Stimulated activated CD4-positive, alpha-beta T cell treated with anti-CD3 and anti-CD28 coated beads, Interleukin-2, amount 100 ng/mL, for 4 hours (primary cell): ENCODE data around the gene DISC1.
"Not testable (repeated sequence)": the region's sequence is repeated elsewhere in the genome, so short reads cannot be mapped to it uniquely, and the experiment has no call there.

Source experiments
- DNase-seq: peaks from one replicate; pipeline ENCODE4 v3.0.0-alpha.2; 2020; ENCODE audit warnings: low read depth

Gene DISC1

DNA sequence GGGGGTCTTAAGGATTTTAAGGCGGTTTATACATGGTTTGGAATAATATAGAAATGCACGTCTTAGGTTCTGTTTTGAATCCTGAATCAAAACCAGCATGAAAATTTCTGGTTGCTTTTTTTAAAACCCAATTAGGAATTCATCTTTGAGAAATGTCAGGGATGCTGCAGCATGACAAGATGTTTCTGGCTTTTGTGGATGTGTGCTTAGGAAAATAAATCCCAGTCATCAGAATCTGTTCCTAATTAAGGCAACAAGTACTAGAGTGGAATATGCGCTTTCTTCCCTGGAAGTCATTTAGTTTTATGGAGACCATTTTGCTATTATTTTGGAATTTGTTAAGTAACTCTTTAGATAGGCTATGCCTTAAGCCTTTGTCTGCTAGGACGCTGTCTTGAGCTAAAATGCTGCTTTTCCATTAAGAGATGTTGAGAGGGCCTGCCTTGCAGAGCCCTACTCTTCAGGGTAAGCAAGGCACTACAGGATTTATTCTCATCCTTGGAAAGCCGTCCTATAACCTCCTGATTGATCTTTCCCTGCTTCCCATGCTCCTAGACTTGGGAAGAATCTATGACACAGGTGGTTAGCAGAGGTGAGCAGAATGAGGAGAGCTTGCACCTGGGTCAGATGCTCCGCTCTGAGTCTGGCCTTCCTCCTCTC is 332.8 kb downstream of the DISC1 start:
- DNase-seq: no peak

DNA sequence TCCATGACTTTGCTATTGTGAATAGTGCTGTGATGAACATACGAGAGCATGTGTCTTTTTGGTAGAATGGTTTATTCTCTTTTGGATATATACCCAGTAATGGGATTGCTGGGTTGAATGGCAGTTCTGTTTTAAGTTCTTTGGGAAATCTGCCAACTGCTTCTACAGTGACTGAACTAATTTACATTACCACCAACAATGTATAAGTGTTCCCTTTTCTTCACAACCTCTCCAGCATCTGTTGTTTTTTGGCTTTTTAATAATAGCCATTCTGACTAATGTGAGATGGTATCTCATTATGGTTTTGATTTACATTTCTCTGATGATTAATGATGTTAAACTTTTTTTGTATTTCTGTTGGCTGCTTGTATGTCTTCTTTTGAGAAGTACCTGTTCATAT is 335.2 kb downstream of the DISC1 start:
- DNase-seq: not testable (repeated sequence)

DNA sequence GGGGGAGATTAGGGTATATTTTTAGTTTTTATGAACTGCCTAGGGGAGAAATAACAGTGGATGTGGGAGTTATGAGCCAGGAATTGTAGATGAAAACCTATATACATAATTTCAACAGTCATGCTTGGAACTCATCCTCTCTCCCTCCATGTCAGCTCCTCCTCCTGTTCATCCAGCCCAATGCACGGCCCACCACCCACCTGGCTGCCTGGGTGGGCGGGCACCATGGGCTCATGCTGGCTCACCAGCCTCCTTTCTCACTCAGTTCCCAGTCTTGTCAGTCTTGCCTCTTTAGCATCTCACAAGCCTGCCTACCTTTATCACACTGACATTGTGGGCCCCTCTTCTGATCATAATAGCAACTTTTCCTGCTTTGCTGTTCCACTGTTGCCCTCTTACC is 336.0 kb downstream of the DISC1 start:
- DNase-seq: no peak

DNA sequence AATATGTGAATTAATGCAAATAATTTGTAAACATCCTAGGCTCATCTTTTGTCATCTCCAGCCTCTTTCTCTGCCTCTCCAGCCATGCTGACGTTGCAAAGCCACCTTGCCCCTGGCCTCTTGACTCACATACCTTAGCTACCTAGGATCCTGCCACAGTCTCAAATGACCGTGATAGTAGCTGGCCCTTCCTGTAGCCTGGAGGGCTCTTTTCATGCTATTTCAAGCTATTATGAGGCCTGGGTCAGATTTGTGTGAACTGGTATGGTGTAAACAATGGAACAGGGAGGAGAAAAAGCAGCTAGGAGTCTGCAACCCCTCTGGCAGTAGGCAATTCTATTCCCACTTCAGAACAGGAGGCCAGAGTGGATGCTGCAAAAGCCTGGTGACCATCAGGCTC is 337.7 kb downstream of the DISC1 start:
- no peak for DNase-seq

DNA sequence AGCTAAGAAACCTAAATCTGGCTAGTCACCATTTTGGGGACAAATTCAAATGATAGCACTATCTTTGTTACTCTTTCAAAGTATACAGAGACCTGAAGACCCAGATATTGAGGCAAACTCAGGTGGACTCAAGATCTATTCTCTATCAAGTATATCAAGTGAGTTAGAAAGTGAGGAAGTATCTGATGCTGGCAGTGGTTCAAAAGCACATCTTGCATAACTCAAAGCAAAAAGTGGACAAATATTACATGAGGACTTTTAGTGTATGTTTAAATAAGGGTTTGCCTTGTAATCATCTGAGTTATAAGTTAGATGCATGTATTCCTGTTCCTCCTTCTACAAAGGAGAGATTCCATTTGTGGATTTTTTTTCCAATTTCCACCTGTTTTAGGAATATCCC is 338.4 kb downstream of the DISC1 start:
- no peak for DNase-seq

DNA sequence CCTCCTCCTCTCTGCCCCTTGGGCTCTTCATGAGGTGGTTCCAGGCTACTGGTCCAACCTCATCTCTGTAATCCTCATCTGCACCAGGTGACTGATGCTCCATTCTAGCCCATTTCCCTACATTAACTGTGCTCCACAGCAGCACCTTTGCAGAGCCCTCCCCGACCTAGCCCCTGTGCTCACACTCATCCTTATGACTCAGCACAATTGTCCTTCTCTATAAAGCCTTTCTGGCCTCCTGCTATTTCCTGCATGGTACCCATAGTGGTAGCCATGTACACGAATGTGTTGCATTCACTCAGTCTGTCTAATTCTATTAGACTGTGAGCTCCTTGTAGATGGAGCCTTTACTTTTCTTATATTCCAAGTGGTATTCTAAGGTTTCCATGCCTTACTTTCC is 339.0 kb downstream of the DISC1 start:
- DNase-seq: no peak

DNA sequence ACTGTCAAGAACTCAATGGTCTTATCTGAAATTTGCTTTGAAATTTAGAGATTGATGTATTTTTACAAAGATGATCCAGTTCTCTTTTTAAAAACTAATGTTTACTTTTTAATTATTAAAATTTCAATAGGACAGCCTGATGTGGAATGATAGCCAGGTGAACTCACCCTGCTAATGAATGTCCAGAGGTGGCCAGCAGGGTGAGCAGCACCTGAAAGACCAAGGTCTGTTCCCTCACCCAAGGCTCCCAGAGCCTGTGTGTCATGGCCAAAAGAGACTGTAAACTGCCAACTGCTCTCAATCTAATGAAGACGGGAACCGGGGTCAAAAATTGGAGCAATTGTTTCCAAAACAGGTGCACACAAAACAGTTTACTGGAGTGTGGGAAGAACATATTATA is 340.4 kb downstream of the DISC1 start:
- DNase-seq: no peak

DNA sequence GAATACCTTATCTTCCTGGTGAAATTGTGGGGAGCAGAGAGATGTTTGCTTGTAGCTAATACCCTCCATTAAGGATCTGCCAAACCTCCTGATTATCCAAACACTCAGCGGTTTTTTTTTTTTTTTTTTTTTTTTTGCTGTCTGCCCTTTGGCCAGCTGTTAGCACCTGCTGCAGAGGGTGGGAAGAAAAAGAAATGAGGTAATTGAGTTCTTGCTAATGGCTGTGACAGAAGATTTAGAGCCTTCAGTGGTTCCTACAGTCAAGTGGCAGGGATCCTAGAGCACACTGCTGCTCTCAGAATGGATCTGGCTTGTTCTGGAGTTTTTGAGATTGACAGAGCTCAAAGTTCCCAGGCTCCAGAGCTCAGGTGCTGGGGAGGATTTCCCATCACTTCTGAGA is 342.5 kb downstream of the DISC1 start:
- DNase-seq: no peak

DNA sequence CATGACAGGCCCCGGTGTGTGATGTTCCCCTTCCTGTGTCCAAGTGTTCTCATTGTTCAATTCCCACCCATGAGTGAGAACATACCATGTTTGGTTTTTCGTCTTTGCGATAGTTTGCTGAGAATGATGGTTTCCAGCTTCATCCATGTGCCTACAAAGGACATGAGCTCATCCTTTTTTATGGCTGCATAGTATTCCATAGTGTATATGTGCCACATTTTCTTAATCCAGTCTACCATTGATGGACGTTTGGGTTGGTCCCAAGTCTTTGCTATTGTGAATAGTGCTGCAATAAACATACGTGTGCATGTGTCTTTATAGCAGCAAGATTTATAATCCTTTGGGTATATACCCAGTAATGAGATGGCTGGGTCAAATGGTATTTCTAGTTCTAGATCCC is 343.2 kb downstream of the DISC1 start:
- not testable (repeated sequence) for DNase-seq

DNA sequence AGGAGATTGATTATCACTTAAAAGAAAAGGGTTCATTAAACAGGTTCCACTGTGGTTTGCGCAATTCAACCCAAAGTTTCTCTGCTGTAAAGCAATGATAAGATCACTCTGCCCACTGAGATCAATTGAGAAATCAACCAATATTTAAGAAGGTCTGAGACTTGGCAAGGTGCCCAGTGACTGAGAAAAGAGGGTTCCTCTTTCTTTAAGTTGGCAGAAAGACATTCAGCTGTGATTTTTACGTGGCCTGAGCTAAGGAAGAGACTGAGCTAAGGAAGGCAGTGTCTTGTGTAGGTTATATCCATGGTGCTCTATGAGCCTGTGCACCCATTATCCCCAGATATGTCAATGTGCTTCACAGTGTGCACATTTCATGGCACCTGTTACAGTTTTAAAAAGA is 344.1 kb downstream of the DISC1 start:
- DNase-seq: no peak

DNA sequence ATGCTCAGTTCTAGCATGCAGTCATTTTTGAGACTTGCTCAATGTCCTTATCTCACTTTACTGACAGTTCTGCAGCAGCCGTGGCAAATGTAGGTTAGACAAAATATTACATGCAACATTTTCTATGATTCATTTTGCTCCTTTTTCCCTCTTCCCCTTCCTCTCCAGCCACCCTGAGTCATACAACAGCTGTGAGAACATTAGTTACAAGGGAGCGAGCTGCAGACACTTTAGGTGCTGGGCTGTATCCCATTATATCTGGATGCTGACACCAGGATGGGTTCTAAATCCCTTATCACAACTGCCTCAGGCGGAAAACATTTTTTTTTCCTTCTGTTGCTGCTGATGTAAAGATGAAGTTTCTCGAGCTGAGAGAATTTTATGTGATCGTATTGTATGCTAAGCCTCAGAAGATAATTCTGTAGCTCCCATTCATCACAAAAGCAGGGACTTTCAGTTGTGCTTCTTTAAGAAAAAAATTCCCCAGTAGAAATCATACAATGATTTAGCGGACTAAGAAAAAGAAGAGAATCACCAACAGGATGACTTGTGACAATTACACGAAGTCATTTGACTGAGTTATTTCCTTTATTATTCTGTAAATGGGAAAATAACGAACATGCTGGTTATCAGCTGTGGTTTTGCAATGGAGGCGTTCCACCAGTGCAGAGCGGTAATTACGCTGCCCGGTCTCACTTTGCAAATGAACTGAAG is 345.0 kb downstream of the DISC1 start:
- DNase-seq: no peak

DNA sequence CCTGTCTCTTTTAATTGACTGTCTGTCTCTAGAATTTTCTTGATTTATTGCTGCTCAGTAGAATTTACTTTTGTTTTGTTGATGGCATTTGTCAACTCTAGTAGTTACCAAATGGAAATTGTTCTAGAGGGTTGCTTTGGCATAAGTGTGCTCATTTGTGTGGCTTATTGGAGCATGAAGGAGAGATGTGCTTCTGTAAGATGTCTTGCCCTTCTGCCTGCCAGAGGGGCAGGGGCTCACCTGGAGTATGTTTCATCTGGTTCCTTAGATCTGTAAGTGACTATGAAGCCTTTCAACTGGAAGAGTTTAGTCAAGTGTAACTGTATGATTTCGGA is 345.5 kb downstream of the DISC1 start:
- no peak for DNase-seq

DNA sequence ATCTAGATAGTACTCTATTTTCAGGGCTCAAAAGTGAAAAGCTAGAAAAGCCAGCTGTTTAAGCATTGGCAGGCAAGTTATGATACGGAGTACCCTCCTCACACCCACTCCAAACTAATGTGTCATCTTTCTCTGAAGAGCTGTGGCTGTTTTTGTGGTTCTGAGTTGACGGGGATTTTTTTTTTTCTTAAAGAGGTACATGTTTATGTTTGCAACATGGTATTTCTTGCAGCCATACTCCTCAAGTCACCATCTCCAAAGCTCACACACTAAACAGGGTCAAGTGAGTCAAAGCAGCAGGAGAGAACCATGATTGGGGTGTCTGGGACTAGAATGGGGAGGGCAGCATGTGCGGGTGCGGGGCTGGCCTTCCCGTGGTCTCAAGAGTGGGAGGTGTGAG is 347.2 kb downstream of the DISC1 start:
- no peak for DNase-seq

DNA sequence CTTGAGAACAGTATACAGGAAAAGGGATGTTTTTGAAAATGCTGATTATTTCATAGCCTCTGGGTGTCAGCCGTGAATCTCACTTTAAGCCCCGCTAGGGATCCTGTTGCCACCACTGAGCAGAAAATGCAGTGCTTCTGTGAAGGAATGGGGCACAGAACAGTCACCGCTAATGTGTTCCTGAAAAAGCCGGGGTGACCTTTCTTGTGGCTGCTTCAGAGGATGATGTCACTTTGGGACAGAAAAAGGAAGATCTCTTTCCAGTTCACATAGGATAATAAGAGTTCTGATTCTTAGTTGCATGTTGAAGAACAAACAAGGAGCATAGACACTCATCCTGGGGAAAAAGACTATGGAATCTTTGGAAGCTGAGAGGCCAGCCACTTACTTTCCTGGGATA is 349.6 kb downstream of the DISC1 start:
- no peak for DNase-seq

DNA sequence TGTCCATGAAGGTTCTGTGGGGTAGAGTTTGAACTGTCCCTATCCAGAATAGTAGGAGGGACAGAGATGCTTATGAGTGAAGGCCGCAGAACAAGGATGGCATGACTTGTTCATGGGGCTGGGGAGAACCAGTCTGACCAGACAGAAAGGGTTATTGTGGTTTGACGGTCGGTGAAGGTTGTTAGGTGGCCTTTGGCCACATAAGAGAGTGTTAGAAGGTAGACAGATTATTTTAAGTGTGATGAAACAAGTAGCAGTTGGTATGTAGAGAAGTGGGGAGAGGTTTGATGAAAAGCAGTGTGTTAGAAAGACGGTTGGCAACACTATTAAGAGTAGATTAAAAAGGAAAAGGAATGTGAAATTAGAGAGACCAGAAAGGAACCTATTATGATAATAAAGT is 355.1 kb downstream of the DISC1 start:
- no peak for DNase-seq

DNA sequence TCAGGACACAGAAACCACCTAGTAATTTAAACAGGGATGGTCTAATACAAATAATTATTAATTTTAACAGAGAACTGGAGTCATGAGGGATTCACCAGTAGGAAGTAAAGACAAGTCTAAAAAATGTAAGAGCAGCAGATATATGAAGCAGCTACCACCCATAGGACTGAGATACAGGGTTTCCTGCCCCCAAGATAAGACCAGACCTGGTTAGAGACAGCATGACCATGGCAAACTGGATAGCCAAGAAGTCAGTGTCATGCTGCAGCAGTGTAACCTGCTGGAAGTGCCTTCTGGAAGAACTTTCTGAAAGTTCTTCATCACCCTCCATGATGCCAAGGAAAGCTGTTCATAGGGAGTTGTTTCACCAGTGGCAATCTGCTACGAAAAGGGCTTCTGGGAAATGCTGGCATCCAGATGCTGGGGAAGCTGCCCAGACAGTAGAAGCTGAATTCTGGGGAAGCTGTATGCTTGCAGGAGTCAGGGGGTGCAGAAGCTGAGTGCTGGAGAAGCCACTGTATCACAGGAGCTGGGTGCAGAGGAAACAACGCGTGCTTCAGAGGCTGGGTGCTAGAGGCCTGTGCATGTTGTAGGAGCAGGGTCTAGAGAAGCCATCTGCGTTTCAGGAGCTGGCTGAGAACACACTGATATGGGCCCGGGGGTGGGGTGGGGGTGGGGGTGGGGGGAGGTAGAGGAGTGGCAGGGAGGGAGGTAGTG is 356.4 kb downstream of the DISC1 start:
- DNase-seq: no peak

DNA sequence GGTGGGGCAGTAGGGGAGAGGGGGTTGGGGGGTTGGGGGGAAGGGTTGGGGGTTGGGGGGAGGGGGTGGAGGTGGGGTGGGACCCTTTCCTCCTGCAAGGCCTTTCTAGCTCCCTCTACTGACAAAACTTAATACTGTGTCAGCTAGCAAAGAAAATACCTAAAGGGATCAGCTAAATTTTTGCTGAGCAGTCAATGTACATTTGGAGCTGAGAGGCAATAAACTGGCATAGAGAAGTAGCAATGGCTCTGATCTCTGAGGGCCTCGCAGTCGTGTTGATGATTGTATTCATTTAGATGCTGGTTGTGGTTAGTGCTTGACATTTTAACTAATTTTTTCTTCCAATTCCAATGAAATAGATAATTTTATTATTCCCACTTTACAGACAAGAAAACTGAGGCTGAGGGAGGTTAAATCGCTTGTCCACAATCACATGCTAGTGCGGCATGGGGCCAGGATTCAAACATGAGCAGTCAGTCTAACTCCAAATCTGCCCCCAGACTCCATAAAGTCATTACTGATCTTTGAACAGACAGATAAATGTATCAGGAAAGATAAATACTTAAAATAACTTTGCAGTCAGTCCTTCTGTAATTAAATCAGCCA is 357.1 kb downstream of the DISC1 start:
- DNase-seq: no peak

DNA sequence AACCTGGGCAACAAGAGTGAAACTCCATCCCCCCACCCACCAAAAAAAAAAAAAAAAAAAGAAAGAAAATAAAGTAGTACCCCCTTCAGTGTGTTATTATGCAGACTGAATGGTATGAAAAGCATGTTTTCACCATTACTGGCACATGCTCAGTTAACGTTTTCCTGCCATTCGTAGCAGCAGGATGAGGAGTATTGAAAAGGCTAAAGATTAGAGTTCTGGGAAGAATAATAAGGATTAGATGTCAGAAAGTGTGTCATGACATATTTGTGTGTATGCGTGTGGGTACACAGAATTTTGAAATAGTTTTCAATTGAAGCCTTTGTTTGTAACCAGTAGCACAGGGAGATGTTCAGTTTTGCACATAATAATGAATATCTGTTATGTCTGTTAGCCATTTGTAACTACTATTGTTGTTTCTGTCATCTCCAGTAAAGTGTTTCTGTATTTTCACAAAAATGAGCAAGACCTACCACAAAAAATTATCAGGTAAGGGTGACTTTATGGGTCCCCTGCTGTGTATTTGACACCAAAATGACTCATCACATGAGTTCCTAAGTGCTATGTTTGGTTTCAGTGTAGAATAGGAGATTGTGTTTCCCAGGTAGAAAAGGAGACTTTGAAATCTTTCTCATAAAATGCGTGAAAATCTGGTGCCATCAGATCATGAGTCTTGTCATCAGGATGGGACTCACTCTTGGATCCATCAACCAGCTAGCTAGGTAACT is 358.9 kb downstream of the DISC1 start:
- DNase-seq: no peak

DNA sequence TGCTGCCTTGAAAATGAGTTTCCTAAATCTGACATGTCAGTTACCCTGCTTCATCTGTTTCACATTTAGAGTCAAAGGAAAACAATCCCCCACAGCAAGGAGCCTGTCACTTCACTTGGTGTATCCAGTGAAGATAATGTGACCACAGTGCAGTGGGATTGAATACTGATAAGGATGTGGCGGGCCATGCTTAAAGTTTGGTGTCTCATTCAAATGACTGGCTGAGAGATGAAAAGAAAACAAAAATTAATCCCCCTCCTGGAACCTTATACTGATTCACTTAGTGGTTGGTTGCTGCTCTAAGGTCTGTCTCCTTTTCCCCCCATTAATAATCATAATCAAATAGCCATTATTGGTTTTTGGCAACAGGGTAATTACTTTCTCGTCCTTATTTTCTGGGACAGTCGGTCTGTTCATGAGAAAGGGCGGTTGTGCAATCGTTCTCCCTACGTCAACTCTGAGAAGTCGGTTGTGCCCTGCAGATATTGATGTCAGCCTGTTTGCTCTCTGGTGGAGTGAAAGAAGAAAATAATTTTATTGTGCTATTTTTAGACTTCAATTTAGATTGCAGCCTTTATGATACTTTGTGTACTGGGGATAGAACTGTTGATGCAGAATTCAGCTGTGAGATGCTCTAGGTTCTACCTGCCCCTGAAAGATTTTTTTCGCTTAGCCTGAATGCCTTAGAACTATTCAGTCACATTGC is 360.2 kb downstream of the DISC1 start:
- DNase-seq: no peak

DNA sequence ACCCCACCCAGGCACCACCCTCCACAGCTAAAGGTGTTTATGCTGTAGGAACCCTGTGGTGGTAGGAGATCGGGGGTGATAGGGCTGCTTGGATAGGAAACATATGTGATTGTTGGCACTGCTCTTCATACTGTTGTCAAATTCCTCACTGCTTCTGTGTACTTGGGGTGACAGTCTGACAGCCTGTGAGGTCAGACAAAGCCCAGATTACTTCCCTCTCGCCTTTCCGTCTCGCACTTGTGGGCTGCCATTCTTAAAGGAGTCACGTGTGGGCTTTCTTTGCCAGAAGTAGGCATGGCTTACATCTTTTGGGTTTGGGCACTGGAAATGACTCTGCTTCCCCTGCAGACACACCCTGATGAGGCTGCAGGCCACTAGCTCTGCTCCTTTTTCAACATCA is 363.8 kb downstream of the DISC1 start:
- DNase-seq: no peak

DNA sequence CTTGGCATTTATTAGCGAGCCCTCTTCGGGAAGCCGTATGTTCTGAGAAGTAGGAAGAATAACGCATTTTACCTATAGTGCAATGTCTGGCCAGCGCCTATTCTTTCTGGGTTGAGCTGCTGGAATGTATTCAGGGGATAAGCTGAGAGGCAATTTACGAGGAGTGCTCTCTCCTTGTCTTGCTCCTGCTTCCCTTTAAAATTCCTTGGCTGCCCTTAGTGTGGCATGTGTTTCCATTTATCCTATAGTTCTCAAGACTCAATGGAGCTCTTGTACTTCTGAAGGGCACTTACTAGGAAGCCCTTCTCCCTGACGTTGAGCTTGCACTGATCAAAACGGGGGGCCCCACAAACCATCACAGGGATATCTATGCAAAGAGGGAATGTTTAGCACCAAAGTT is 364.6 kb downstream of the DISC1 start:
- DNase-seq: no peak

DNA sequence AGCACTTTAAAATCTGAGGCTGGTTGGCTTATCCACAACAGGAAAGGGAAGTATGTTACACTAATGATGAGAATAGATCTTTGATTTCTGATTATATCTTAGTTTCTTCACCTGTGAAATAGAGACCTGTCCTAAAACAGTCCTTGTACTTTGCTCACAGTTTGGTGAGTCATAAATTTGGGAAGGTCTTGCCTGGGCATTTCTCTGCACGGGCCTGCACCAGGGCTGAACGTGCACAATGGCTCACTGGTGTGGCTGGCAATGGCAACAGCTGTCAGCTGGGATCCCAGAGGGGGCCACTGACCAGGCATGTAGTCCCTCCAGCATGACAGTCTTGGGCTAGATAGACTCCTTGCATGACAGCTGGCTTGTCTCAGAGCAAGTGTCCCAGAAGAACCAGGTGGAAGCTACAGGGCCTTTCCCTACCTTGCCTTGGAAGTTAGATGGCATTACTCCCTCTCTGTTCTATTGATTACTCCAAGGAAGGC is 367.4 kb downstream of the DISC1 start:
- DNase-seq: no peak
